Fibroblast of peridontal ligament (primary cell): Measurements from ENCODE around the gene HES2.
"Not testable (repeated sequence)": the region's sequence is repeated elsewhere in the genome, so short reads cannot be mapped to it uniquely, and the experiment has no call there.

Source experiments
- DNase-seq: peaks from one replicate; pipeline ENCODE4 v3.0.0-alpha.2; 2010; ENCODE audit errors: extremely low read depth

The HES2 gene

GRCh38 chr1:6418668-6419396 lies 887 bp downstream of the HES2 start:
- no peak for DNase-seq

- DNase-seq: no peak
These were observed 1.6 kb downstream of the HES2 start for GRCh38 chr1:6417961-6418667.

- DNase-seq: no peak
These were observed 2.8 kb downstream of the HES2 start for GRCh38 chr1:6416906-6417305.

DNA sequence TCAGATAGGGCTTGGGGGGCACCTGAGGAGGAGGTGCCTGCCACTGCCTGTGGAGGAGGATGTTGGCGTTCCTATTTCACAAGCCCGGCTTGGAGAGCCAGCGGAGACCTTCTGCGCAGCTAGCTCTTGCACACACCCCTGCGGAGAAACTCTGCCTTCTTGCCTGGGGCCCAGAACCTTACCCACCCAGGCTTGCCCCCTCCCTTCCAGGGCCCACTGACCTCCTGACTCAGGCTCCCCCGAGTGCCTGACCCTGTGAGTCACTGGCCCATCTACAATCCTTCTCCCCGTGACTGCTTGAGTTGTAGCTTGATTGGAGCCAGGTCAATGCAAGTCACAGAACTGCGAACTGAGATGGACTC lies 3.4 kb downstream of the HES2 start:
- no peak for DNase-seq

- DNase-seq: no peak
These were observed 4.7 kb downstream of the HES2 start for GRCh38 chr1:6414881-6415626.

DNA sequence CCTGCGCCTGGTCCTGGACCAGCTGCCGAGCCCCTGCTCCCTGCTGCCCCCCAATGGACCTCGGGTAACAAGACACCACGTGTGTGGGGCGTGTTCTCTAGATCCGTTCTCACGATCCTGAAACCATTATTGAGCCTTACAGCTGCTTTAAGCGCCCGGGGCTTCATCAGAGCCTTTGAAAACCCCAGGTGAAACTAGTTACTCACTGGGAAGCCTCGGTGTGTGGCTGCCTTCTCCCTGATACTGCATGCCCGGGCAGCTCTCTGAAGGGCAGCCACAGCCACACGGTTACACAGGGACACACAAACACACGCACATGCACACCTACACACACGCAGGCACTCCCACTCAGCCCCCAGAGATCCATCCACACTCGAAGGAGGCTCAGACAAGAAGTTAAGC lies 5.3 kb downstream of the HES2 start:
- DNase-seq: peak; percentile 45

DNA sequence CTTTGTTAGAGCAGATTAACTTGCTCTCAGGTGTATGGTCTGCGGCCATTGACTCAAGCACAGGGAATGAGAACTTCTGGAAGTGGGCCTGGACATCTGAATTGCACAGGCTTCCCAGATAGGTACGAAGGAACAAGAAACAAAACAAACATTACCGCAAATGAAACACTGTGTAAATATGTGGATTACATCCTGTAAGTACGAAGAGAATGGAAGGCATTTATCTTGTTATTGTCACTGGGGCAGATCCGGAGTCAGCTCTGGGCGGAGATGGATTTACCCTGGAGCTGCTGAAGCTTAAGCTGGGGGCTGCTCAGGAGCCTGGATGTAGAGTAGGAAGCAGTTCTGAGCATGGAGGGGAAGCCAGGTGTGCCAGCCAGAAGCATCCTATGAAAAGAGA lies 6.8 kb downstream of the HES2 start:
- DNase-seq: no peak

DNA sequence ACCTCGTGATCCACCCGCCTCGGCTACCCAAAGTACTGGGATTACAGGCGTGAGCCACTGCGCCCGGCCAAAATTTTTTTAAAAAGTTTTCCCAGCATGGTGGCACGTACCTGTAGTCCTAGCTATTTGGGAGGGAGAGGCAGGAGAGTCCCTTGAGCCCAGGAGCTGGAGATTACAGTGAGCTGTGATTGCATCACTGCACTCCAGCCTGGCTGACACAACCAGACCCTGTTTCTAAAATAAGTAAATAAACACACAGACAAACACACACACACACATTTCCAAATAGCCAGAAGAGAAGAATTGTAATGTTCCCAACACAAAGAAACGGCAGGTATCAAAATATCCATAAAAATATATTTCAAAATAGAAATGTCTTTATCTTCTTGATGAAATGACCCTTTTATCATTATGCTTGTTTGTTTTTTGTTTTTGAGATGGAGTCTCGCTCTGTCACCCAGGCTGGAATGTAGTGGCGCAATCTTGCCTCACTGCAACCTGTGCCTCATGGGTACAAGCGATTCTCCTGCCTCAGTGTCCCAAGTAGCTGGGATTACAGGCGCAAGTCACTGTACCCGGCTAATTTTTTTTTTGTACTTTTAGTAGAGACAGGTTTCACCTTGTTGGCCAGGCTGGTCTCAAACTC lies 9.3 kb downstream of the HES2 start:
- DNase-seq: no peak

DNA sequence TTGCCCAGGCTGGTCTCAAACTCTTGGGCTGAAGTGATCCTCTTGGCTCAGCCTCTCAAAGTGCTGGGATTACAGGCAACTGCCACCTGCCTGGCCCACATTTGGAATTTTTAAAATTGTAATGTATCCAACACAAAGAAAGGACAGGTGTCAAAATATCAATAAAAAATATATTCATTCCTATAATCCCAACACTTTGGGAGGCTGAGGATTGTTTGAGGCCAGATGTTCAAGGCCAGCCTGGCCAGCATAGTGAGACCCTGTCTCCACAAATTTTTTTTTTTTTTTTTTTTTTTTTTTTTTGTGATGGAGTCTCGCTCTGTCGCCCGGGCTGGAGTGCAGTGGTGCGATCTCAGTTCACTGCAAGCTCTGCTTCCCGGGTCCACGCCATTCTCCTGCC lies 10.0 kb downstream of the HES2 start:
- no peak for DNase-seq

- no peak for DNase-seq
These were observed 10.7 kb downstream of the HES2 start for GRCh38 chr1:6409053-6409452.

DNA sequence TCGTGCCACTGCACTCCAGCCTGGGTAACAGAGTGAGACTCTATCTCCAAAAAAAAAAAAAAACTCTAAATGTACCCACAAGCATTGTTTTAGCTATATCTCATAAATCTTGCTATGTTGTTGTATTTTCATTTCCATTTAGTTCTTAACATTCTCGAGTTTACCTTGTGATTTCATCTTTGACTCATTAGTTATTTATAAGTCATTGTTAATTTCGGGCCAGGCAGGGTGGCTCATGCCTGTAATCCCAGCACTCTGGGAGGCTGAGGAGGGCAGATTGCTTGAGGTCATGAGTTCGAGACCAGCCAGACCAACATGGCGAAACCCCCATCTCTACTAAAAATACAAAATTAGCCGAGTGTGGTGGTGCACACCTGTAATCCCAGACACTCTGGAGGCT lies 11.7 kb downstream of the HES2 start:
- no peak for DNase-seq

DNA sequence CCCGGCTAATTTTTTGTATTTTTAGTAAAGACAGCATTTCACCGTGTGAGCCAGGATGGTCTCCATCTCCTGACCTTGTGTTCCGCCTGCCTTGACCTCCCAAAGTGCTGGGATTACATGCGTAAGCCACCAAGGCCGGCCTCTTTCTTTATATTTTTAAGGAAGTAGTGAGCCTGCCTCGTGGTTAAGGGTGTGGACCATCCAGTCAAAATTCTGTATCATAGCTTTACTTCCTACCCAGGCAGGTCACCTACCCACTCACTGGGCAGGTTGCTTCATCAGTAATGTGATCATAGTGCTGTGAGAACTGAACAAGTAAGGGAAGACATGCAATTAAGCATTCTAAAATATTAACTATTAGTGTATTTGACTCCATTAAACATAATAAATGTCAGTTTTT lies 18.0 kb downstream of the HES2 start:
- no peak for DNase-seq

GRCh38 chr1:6399294-6399693 lies 20.4 kb downstream of the HES2 start:
- no peak for DNase-seq

- no peak for DNase-seq
These were observed 21.8 kb downstream of the HES2 start for GRCh38 chr1:6397844-6398441.

- no peak for DNase-seq
These were observed 22.7 kb downstream of the HES2 start for GRCh38 chr1:6396998-6397397.

- DNase-seq: not testable (repeated sequence)
These were observed 23.9 kb downstream of the HES2 start for GRCh38 chr1:6395781-6396244.

GRCh38 chr1:6395130-6395529 lies 24.6 kb downstream of the HES2 start:
- DNase-seq: not testable (repeated sequence)

- DNase-seq: peak; percentile 71
These were observed 26.1 kb downstream of the HES2 start, which contains the start of gene ACOT7 for GRCh38 chr1:6393400-6394187. Gene ACOT7 (minus strand): TSS chr1:6393767. CDS start chr1:6393399, 368 bp downstream.

GRCh38 chr1:6392809-6393399 lies 26.8 kb downstream of the HES2 start:
- no peak for DNase-seq
